Activated gamma-delta T cell treated with anti-CD3 and anti-CD28 coated beads, Interleukin-2, amount 50 U/mL, for 16 hours (primary cell): ENCODE measurements around the gene PROK1.

Experiments used
- DNase-seq: peaks from one replicate; pipeline ENCODE4 v3.0.0-alpha.2; 2020; ENCODE audit warnings: low read depth

Gene PROK1

DNA sequence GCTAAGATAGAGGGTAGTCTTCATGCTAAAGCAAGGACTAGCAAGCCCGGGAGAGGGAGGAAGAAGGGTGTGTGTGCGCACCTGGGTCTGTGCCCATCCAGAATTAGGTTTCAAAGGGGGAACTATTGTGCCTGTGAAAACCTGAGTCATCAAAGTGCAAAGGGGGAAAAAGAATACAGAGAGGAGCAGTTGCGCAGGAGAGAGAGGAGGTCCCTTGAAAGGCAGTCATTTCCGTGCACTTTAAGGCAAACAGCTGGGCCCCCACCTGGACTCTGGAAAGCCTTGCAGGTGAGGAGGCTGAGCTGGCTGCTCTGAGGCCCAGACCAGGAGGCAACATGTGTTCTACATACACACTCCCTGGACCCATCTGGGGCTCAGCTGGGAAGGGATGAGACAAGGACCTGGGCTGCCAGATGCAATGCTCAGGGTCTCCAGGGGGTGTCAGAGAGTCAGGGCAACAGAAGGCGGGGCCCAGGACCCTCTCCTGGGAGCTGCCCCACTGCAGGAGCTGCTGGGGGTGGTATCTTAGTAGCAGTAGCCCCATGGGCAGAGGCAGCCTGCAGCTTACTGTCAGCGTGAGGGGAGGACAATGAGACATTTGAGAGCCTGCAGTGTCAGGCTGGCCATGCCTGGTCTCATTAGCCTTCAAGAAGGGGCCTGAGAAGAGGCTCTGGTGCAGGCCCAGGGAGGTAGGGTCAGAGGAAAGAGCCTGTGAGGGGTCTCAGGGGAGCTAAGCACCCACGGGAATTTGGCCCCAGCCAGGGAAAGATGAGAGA is 14.3 kb downstream of the PROK1 start:
- DNase-seq, result no peak

DNA sequence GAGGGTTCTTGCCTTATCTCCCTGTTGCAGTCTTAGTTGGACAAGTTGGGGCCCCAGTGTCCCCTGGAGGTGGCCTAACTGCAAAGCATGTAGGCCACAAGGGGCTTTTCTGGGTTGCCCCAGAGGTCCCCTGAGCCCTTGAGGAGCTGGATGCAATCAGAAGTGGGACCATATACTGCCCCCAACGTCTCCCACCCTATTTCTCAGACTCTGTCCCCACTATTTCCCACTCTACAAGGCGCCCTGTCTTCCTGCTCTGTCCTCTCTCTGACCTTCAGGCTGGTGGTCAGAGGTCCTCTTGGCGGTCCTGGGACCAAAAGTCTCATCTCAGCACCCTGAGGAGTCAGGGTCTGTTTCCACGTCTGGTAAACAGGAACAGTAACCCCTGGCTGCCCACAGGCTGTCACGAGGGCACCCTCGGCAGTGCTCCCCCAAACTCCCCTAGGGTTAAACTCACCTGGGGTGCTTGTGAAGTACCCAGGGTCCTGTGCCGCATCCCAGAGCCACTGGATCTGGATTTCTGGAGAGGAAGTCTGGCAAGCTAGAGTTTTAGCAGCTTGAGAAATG is 14.9 kb downstream of the PROK1 start:
- no peak for DNase-seq

DNA sequence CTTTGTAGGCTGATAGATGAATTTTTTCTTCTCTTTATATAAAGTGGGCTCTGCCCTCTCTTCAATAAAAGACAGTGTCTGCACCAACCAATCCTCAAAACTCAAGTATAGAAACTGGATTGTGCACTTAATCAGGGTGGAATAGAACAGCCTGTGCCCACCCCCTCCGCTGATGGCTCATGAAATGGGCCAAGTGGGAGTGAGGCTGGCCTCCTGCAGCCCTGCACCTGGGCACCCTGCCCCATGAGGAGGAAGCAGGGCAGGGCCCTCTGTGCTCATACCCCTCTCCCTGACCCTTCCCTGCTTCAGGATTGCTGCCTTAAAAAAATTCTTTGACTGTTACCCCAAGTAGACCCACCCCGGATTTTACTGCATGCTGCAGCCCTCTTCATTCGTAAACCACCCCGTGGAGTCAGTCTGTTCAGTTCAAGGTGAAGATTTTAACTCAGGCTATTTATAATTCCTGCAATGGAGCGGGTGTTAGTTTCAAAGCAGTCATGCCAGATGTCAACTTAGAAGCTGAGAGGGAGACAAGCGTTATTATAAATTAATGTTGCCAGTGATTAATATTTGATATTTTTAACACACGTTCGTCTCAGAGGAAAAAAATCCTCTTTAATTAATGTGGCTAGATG is 15.8 kb downstream of the PROK1 start:
- DNase-seq, result no peak

DNA sequence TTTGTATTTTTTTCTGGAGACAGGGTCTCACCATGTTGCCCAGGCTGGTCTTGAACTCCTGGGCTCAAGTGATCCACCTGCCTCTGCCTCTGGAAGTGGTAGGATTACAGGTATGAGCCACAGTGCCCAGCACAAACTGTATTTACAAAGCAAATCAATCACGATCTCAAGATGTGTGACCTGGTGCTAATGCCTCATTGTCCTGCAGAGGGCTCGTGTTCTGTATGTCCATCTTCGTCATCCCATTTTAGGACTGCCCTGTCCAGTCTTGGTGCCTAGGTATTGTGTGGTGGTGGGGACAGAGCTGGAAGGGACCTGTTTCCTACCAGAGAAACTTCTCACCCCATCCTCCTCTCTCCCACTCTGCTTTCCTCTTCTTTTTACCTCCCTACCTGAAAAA is 20.2 kb downstream of the PROK1 start:
- no peak for DNase-seq

DNA sequence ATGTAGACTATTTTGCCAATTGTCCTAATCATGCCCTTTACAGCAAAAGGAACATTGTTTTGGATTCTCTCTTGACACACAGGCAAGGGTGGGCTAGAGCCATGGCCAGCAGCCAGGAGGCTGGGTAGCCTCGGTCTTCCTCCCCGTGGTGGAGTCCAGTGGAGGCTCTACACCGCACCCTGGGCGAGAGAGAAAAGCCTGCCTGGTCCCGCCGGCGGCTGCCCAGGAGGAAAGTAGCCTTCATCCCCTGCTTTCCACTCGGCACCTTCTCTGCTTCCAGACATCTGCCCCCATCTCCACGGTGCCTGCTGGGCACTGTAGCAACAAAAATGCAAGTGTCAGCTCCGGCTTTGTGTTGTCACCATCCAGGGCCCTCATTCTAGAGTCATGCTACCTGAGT is 21.6 kb downstream of the PROK1 start:
- no peak for DNase-seq

DNA sequence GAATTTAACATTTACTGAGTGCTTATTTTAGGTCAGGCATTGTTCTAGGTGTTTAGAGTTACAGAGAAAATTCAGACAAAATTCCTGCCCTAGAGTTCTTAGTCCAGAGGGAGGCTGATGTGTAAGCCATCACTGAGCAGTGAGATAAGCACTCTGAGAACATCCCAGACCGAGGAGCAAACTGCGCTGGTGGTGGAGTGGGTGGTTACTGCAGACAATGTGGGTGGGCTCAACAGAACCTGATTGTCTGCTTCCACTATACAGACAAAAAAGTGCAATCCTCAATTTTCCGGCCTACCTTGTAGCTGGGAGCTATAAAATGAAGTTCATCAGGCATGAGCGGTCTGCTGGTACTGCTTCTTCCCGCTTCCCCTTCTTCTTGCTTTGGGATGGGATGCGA is 23.5 kb downstream of the PROK1 start:
- DNase-seq, result no peak

DNA sequence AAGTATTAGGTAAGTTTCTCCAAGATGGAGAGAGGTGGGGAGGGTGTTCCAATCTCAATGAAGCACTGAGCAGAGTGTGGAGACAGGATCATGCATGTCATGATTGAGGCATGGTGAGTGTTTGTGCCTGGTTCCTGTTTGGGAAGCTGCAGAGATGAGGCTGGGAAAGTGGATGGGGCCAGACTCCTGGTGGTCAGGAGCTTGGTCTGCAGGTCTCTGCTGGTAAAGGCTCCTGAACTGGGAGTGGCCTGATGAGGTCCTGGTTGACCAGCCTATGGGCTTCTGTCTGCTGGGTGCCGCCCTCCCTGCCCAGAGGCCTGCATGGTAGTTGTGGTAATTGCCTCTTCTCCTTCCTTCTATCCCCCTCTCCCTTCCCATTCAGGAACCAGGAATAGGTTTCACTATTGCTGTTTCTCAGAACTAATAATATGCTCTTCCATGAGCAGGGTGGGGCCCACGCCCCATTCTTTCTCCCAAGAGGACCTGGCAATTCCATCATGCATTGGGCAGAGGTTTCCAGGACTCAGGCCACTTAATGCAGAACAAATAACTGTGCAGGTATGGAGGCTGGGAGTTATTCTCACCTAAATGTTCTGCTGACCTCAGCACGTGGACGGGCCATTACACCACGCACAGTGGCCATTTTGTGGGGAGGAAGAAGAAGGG is 24.5 kb downstream of the PROK1 start:
- no peak for DNase-seq

DNA sequence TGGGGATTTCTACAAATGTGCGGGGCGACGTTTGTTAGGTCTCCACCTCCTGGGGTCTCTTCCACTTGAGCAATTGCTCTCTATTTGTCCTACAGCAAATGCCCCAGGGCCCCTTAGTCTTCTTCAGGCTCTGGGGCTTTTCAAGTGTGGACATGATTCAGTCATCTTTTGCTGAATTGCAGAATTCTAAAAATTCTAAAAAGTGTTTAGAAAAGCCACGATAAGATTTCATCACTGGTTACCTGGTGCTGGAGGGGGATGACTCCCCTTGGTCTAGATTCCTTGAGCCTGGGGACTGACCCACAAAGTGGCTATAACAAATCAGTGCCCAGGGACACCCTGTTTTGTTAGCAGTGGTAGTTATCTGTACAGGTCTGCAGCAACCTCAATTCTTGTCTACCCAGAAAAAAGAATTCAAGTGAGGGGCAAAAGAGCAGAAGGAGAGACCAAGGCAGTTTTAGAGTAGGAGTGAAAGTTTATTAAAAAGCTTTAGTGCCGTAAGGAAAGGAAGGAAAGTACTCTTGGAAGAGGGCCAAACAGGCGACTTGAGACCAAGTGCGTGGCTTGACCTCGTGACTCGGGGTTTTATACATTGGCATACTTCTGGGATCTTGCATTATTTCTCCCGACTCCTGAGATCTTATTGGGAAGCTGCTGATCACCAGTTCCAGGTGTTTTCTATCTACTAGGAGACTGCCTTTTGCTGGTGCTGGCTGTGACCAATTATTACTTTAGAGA is 25.2 kb downstream of the PROK1 start:
- DNase-seq, result no peak

DNA sequence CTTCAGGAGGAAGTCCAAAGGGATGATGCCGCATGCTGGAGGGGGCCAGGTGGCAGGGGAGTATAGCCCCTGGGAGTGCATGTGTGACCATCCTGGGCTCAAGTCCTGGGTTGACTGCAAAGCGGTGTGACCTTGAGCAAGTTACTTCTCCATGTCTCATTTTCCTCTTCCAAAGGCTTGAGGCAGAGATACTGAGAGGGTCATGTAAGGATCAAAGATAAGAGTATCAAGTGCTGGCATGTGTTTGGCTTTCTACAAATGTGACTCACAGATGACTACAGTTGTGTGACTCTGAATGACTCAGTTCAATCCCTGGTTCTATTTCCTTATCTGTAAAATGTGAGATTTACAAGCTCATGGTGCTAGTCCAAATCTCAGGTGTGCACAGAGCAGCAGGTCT is 26.1 kb downstream of the PROK1 start:
- no peak for DNase-seq

DNA sequence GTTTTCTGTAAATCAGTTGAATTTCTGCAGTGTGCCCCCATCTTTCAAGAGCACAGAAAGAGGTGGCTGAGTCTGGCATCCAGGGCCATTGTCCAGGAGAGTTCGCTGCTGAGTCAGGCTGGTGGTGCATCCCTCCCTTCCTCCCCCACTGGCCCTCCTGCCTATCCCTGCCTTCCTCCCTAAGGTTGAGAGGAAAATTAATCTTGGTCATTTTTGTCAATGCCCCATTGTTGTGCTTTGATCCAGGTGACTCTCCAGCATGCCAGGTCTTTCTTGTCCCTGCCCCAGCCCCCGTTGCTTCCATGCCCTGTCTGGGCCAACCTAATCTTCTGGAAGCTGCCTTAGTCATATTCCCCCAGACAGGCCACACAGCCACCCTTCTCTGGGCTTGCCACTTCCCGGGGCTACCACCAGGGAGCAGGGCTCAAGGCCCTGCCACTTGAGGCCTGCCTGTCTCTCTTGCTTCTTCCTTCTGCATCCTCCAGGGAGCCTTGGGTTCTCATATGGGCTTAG is 26.6 kb downstream of the PROK1 start:
- no peak for DNase-seq

DNA sequence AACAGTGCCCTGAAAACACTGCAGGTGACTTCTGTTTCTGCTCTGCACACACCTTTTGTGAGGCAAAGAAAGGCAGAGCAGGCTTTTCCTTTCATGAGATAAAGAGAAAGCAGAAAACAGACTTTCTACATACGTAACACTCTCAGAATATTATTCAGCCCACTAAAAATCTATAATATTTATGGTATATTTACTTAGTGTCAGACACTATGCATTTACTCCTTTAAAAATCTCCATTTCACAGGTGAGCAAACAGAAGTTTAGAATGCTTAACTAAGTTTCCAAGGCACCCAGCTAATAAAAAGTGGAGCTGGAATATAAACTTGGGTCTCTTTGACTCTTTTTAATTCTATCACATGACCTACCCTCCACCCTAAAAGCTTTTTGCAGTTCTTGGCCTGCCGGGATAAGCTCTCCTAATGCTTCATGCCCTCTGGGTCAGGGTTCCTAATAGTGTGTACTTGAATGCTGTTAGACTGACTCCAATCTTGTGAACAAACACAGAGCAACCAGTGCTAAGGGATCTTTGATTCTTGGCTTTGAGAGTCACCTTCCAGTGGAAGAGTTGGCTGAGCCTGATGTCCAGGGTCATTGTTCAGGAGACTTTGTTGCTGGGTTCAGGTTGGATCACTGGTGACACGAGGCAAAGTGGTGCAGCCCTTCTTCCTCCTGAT is 27.2 kb downstream of the PROK1 start:
- DNase-seq, result no peak

DNA sequence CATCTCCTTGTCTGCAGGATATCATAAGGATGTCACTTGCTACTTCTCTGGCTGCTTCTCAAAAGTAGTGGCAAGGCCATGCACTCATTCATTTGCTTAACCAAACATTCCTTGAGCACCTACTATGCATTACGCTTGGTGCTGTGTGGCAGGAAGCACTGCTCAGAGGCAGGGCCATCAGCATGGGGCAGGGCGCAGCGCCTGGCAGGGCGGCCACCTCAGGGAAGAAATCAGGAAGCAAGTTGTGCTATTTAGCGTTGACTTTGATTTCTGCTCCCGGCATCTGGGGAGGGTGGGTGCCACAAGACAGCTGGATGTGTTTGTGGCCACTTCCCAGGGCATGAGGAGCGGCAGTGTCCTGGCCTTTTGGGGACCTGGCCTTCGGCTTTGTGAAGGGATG is 27.9 kb downstream of the PROK1 start:
- no peak for DNase-seq

DNA sequence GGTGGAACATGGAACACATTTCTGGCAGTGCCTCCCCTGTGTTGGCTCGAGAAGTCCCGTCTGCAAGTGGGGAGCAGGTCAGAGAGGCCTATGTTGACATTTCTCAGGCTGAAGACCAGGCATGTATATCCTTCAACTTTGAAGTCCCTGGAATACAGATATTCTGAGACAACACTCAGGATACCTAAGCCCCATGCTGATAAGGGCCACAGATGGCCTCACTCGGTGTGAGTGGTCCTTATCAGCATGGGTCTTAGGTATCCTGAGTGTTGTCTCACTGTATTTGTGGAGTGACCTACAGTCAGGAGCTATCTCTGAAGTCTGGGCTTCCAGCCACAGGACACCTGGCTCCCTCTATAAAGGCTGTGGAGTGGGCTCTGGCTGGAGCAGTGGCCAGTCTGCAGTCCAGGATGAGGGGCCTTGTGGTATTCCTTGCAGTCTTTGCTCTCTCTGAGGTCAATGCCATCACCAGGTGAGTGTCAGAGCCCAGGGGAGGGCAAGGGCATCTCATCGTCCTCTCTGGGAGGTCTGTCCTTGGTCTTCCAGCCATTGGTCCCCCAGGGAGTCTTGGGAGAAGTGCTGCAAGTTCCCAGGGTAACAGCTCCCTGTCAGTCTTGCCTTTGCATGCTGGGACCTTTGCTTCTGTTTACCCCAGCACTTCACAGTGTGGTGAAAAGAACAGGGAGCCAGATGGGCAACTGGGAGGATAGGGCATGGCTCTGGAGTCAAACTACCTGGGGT is 29.6 kb downstream of the PROK1 start:
- DNase-seq, result no peak

DNA sequence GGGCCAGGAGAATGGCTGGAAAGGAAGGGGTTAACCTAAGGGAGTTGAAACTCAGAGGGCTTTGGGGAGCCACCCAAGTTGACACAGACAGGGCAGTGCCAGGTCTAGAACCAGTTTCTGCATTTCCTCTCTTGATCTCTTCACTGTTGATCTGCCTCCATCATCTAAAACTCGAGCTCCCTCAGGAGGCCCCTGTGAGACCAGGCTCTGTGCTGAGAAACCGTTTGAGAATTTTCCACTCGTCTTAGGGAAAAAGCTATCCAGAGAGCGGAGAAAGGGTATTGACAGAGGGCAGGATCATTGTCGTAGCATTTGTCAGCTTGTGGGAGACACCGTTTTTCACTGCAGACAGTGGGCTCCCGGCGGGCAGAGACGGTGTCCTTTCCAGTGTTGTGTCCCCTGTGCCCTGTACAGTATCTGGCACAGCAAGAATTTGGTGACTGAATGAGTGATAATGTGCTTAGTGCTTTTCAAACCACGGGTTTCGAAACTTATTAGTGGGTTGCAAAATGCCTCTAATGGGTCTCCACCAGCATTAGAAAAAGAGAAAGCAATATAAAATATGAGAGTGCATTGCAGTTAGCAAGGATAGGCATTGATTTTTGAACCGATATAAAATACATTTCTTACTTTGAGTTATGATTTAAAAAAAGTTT is 31.1 kb downstream of the PROK1 start:
- DNase-seq, result no peak

DNA sequence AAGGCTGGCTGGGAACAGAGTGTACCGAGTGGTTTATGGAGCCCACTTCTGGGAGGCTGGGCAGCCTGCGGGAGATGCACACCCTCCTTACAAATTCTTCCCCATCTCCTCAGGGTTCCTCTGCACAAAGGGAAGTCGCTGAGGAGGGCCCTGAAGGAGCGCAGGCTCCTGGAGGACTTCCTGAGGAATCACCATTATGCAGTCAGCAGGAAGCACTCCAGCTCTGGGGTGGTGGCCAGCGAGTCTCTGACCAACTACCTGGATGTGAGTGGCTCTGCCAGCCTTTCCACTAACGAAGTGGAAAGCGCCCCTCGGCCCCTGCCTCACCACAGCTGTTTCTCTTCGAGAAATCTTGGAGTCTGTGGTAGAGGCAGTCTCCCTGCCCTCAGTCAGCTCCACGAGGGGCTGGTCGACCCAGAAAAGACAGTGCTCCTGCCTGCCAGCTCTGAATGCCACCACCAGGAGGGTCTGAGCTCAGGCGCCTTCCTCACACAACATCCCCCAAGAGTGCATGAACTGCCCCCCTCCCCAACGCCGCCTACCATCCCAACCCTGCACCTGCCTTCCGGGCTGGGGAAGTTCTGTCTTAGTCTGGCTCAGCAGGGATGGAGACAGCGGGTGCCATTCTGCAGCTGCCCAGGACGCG is 31.8 kb downstream of the PROK1 start:
- DNase-seq, result no peak

DNA sequence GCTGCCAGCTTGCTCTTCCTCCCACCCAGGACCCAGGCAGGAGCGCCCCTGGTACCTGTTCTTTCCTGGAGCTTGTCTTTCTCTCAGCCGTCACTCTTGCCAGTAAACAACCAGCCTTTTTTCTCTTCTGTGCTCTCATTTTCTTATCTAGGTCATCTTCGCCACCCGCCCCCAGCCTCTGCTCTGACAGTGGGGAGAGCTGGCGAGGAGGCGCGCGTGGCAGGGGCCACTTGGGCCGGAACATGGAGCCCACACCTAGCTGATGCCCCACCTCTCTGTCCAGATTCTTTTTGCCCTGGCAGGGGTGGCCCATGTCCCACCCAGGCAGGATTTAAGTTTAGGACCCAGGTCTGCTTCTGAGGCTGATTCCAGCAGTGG is 32.3 kb downstream of the PROK1 start:
- DNase-seq, result no peak

DNA sequence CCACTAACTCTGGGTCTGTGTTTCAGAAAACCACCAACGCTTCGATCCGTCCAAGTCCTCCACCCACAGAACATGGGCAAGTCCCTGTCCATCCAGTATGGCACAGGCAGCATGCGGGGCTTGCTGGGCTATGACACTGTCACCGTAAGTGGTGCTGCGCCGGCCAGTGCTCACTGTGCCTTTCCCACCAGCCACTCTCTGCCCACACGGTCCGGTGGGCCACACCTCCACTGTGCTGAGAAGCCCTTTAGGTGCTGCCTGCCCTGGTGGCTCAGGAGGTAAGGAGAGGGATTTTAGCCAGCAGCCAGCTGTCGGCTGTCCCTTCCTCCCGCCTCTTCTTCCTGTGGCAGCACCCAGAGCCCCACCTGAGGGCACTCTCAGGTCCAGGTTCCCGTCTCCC is 33.9 kb downstream of the PROK1 start:
- no peak for DNase-seq

DNA sequence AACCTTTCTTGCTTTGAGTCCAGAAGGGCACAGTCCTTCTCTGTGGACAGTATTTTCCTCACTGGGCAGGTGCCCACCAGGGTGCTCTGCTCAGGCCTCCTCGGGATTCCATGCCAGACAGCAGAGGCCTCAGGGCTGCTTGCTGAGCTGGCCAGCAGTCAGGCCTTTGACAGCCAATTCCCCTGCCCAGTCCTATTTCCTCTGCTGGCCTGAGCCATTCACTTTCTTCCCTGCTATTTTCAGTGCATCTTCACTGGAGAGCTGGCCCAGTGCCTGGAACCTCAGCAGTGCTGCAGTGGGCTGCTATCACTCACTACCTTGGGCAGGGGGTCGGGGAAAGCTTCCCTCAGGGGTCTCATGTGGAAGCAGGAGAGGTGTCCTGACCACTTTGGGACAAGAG is 34.8 kb downstream of the PROK1 start:
- DNase-seq, result no peak

DNA sequence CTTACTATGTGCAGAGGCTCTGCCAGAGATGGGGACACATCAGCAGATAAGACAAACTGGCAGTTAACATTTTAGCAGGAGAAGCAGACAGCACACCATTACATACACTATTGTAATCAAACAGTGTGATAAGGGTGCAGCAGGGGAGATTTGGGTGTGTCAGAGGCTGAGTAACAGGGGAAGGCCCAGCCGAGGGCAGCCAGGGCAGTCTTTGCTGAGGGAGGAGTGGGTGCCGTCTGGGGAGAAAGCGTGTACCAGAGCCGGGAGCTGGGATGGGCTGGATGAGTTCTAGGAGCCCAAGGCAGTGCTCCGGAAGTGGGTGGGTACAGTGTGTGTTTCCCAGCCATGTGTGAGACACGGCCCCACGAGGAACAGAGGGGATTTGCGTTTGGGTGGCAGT is 36.8 kb downstream of the PROK1 start:
- DNase-seq, result no peak

DNA sequence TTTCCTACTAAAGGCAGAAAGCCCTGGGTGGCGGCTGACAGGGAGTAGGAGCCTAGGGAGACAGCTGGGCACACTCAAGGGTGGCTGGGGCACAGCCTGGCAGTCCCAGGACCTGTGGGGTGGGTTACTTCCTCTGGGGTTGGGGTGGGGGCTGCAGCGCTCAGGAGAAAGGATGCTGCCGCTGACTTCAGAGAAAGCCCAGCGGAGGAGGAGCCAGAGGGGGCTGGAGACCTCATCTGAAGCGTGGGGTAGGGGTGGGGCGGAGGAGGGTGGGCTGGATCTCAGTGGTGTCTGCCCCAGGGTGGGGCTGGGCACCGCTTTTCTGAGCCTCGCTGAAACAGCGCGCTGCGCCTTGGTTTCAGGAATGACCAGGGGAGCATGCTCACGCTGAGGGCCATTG is 37.2 kb downstream of the PROK1 start:
- DNase-seq, result no peak
